Activated CD4-positive, alpha-beta T cell treated with anti-CD3 and anti-CD28 coated beads for 24 hours (primary cell): Measurements from ENCODE around the gene FCF1.

Experiments
- DNase-seq, 2 donors: peaks; one replicate each; pipeline ENCODE4 v3.0.0-alpha.2; 2020; ENCODE audit warnings: low read depth in 2 of 2

The FCF1 gene

DNA sequence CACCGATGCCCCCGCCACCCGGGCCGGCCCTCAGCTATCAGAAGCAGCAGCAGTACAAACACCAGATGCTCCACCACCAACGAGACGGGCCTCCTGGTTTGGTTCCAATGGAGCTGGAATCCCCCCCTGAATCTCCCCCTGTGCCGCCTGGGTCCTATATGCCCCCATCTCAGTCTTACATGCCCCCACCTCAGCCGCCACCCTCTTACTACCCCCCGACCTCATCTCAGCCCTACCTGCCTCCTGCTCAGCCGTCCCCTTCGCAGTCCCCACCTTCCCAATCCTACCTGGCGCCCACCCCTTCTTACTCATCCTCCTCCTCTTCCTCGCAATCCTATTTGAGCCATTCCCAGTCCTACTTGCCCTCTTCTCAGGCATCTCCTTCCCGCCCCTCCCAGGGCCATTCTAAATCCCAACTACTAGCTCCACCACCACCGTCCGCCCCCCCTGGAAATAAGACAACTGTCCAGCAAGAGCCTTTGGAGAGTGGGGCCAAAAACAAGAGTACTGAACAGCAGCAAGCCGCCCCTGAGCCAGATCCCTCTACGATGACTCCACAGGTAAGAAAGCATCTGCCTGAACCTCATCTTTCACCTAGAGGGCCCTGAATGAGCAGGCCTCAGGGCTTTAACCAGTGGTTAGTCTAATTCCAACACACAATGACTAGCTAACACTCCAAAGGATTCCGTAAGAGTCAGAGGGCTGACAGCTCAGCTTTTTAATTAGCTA is 51.0 kb downstream of the FCF1 start:
- DNase-seq = no peak

DNA sequence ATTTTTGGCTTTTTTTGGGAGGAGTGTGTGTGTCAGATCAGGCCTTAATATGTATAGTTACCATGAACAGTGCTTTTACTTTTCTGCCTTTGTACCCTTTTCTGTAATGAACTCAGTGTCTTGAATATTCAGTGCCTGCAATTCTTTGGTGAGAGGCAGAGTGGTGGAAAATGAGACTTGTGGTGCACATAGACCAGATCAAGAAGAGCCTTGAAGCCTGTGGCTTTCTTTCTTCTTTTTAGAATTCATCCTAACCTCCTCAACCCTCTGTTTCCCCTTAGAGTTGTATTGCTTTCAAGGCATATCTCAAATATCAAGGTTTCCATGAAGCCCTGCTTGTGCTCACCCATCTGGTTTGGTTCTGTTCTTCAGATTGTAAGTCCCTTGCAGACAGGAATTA is 52.8 kb downstream of the FCF1 start:
- no peak for DNase-seq

DNA sequence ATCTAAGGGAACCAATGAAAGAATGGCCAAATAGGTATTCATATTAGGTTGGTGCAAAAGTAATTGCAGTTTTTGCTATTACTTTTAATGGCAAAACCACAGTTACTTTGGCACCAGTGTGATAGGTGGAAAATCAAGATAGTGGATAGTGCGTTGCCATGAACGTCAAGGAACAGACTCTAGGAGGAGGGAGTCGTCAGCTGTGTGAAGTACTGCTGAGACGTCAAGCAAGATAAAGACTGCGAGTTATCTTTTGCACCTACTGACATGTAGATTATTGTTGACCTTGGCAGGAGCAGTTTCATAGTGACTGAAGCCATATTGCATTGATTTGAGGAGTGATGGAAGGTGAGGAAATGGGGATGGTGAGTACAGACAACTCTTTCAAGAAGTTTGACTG is 58.5 kb downstream of the FCF1 start:
- DNase-seq = no peak

DNA sequence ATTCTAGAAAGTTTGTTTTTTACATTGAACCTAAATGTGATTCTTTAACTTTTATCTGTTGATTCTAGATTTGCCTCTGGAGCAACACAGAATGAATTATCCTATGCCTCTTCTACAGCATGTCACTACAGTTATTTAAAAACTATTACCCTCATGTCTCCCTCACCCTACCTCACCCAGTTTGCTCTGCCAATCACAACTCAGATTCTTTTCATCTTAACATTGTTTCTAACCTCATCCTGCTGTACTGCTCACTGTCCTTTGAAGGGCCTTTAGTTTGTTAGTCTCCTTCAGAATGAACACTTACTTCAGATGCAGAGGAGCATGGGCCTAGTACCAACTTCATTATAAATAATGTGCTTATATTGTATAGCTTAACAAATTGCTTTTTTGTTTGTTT is 71.7 kb downstream of the FCF1 start:
- no peak for DNase-seq

DNA sequence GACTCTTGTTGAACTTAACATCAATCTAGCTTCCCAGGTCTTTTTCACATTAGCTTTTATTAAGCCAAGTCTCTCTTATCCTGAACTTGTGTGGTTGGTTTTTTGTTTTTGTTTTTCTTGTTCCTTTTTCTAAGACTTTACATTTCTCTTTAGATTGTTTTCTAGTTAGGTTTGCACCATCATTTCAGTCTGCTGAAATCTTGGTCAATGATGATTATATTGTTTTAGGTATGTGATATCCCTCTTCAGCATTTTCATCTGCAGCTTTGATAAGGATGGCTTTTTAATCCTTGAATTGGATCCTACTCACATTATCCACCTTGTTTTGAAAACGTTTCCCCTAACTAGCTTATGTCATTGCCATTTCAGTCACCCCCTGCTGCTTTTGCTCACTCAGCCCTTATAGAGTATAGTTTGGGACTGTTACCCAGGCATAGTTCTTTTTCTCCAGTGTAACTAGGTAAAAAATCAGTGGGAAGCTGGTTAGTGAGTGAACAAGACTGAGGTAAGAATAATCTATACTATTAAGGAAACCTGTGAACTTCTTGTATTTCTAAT is 72.2 kb downstream of the FCF1 start:
- no peak for DNase-seq

DNA sequence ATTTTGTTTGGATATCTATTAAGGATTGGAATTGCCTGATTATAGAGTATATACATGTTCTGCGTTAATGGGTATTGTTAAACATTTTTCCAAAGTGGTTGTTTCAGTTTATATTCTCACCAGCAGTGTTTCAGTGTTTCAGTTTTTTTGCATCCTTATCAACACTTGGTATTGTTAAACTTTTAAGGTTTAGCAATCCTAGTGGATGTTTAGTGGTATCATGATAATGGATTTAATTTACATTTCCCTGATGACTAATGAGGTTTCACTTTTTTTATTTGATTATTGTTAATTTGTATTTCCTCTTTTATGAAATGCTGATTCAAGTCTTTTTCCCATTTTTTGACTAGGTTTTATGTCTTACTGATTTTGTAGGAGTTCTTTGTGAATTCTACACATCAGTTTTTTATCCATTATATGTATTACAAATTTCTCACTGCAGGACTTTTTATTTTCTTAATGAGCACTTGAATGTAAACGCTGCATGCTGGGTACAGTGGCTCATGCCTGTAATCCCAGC is 73.9 kb downstream of the FCF1 start:
- no peak for DNase-seq
